H1 (cell line): ENCODE results near the gene COL8A2. TPM values are rescaled to one million over a fixed set of nuclear protein-coding genes. Genes with fewer than 3 reads are reported as not detected.

ENCODE experiments used
- SP2 ChIP-seq: IDR thresholded peaks from 2 replicates; pipeline ENCODE4 v1.6.1; 2012; ENCODE audit warnings: mild to moderate bottlenecking, low read length, inconsistent platforms
- polyA plus RNA-seq, 7 experiments: library from polyadenylated mRNA; depleted of rRNA in 3 of 7; stranded (reverse) in 5 of 7; unstranded in 2 of 7; fragments of >200 nt in 5 of 7; fragments of 200-250 nt in 2 of 7; gene quantifications; 1 replicate in 5 of 7; 2 replicates in 1 of 7; 4 replicates in 1 of 7; pipeline versions ENCODE4 v1.2.1 to v1.2.3, GENCODE V29; 2011 to 2013; ENCODE audit warnings: missing spikeins in 2 of 7, mixed read lengths in 2 of 7
- total RNA-seq: library from RNA; stranded (reverse); fragmentation: NEBNext Ultra II Directional; extraction: Animal tissue kit (Norgen Biotek cat#: 25700); gene quantifications from 2 replicates; pipeline ENCODE4 v1.2.1, GENCODE V29; 2021

Gene COL8A2
- total and polyA plus RNA-seq, 2 of the 8 experiments (the other 6 are each of a cell fraction or from before 2014, with no cell fraction given), result 2.1 to 2.8 TPM

DNA sequence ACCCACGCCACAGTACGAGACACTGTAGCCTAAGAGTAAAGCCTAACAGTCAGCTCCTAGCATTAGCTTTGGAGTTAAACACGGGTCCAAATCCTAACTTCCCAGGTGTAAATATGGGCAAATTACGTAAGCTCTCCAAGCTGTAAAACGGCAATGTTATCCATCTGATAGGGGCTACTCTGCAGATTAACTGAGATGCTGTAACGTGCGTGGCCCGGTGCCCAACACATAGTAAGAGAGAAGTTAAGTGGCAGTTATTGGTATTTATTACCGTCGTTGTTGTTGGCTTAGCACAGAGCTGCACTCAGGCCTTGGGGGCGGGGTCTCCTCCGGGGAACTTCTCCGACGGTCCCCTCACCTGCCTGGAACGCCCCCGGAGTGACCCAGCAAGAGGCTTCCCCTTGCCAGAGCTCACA is 23.8 kb upstream of the COL8A2 start (continued):
- no peak for TF ChIP-seq SP2
